ENCODE data around the gene BNIP2.
A peak's percentile ranks its signal among the peaks of the same experiment; 100 is the strongest.

The BNIP2 gene

DNA sequence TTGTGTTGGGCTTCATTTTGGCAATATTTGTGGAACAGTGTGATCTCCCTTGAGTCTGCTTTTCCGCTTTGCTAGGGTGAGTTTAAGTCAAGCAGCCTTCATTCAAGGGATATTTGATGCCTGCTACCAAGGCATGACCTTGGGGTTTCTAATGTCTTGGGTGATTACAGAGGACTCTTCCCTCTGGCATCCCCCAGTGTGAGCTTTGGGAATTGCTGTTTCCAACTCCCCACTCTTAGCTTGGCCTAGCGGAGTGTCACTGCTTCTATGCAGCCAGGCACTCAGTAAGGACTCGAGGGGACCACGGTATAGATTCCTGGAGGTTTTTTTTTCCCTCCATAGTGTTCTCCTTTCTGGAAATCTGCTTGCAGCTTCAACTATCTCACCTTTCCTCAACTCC lies 56.4 kb downstream of the BNIP2 start:
- no peak for DNase-seq (ENCODE audit: low spot score)

DNA sequence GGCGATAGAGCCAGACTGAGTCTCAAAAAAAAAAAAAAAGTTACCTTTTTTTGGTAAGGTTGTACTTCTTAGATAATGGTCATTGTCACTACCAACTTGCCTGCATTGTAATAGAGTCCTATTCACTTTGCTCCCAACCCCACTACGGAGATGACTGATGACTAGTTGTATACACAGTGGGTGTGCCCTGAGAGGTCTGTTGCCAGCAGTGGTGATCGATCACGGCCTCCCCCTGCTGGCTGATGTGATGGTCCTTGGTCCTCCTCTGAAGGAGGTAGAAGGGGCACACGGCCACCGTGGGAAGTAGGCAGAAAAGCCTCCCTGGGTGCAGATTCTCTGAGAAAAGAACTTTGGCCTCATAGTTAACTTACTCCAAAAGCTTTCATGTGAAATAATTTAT lies 66.8 kb downstream of the BNIP2 start:
- peak; percentile 2 for DNase-seq (ENCODE audit: low spot score)

DNA sequence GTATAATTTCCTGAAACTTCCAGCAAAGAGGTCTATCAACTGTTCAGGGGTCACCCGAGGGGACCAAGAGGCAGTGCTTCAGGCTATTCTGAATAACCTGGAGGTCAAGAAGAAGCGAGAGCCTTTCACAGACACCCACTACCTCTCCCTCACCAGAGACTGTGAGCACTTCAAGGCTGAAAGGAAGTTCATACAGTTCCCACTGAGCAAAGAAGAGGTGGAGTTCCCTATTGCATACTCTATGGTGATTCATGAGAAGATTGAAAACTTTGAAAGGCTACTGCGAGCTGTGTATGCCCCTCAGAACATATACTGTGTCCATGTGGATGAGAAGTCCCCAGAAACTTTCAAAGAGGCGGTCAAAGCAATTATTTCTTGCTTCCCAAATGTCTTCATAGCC lies 70.7 kb downstream of the BNIP2 start:
- no peak for DNase-seq (ENCODE audit: low spot score)

- no peak for DNase-seq (ENCODE audit: low spot score)
These were observed 72.7 kb downstream of the BNIP2 start for GRCh38 chr15:59616379-59616778.

DNA sequence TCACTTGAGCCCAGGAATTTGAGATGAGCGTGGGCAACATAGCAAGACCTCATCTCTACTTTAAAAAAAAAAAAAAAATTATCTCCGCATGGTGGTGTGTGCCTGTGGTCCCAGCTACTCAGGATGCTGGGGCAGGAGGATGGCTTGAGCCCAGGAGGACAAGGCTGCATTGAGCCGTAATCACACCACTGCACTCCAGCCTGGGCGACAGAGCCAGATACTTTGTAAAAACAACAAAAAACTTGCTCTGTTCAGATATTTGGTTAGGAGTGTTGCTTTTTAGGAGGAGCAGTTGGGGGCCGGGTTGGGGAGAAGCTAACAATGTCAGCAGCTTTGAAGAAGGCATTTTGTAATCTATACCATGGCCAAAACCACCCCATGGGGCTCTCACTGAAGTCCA lies 73.5 kb downstream of the BNIP2 start:
- no peak for DNase-seq (ENCODE audit: low spot score)

DNA sequence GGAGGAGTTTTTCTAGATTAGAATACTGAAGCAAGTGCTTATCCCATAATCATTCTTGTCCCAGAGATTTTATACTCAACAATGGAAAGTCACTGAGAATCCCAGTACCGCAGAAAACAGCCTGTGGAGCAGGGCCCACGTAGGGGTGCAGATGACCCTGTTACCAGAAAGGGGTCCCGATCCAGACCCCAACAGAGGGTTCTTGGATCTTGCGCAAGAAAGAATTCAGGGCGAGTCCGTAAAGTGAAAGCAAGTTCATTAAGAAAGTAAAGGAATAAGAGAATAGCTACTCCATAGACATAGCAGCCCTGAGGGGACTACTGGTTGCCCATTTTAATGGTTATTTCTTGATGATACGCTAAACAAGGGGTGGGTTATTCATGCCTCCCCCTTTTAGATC lies 75.0 kb downstream of the BNIP2 start:
- DNase-seq (ENCODE audit: low spot score) = no peak

DNA sequence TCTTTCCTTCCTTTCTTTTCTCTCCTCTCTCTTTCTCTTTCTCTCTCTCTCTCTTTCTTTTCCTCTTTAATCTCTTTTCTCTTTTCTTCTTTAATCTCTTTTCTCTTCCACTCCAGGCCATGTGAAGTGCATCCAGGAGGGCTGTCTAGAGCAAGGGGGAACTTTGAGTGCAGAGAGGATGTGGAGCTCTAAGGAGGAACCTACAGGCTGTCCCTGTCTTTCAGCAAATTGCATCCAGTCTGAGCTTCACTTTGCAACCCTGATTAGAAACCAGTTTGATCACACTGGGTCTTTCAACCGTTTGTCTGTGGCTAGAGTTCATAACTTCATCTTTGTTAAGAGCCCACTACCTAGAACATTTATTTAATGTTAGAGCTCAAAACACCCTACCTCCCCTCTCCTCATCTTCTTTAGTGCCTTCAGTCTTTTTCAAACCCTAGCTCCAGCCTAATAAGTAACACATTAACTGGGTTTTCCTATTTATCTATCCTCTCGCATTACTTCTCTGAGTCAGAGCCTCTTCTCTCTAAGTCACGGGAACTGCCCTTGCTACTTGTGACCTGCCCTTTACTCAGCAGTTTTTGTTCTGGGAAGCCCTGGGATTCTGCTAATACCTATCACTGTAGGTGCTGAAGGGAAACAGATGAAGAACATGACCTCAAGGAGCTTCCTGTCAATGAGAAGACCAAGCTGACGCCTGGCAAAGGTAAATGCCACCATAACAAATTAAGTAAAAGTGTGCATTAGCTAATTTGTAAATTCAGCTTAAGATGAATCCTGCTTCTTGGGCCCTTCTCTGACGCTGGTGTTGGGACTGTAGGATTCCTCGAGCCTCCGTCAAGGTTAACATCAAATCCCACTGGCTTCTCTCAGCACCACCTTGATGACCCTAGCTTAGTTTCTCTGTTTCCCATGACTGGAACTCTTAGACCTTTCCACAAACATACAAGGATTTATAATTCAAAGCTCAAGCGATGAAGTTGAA lies 77.6 kb downstream of the BNIP2 start, which contains the start of gene GCNT3:
Gene GCNT3 (plus strand): TSS at position 508 of the 985 bp plus-strand sequence. CDS start 6,456 bp downstream, outside the sequence.
- no peak for DNase-seq (ENCODE audit: low spot score)

DNA sequence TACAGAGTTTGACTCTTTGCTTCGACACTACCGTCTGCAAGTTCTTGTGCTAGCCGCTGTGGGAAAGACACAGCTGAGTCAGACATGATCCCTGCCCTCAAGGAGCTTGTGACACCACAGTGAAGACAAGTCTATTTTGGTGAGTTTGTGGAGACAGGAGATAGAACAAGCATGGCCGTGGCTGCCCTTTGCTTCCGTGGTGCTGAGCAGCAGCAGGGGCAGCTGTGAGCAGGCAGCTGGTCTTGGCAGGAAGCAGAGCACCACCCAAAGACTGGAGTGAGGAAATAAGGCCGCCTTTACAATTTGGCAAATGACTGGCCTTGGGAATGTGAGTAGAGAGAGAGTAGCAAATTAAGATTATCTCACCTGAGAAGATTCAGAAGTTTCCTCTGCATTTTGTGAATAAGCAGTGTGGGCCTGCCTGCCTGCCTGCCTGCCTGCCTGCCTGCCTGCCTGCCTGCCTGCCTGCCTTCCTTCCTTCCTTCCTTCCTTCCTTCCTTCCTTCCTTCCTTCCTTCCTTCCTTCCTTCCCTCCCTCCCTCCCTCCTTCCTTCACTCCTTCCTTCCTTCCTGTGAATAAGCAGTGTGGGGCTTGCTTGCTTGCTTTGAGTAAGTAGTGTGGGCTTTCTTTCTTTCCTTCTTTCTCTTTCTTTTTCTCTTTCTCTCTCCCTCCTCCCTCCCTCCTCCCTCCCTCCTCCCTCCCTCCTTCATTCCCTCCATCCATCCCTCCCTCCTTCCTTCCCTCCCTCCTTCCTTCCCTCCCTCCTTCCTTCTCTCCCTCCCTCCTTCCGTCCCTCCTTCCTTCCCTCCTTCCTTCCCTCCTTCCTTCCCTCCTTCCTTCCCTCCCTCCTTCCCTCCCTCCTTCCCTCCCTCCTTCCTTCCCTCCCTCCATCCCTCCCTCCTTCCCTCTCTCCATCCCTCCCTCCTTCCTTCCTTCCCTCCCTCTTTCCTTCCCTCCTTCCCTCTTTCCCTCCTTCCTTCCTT lies 79.1 kb downstream of the BNIP2 start:
- no peak for DNase-seq (ENCODE audit: low spot score)

All from CD4-positive, alpha-beta T cell treated with Interleukin-2 at 100 ng/mL for 4 hours (primary cell).